ENCODE data around the gene CAV2. TPM values are rescaled to one million over a fixed set of nuclear protein-coding genes. Genes with fewer than 3 reads are reported as not detected.

Gene CAV2
- total RNA-seq, 1 experiment from 2014 or later: 76.6 TPM

GRCh38 chr7:116548506-116548905 lies 49.0 kb downstream of the CAV2 start:
- ATAC-seq: no peak
- Histone ChIP-seq H3K27ac (ENCODE audit: low read length) (no peak overlapping the region), H3K4me3 (ENCODE audit: low read length) (no peak overlapping the region), H2AFZ (ENCODE audit: low read length) (no peak overlapping the region), H3K4me2 (ENCODE audit: low read length) (no peak overlapping the region), H3K36me3 (ENCODE audit: low read depth, low read length) (peaks cover 80% of the 10 kb centered on the region), H3K9me2 (replicated peaks; ENCODE audit: low read length) (no peaks in the 10 kb centered on the region), H3K79me2 (ENCODE audit: low read length) (peaks cover 90% of the 10 kb centered on the region), H3K9me3 (ENCODE audit: low read length) (no peaks in the 10 kb centered on the region), H3F3A (ENCODE audit: low read length, unreplicated experiment) (no peaks in the 10 kb centered on the region), H4K20me1 (ENCODE audit: low read length) (no peaks in the 10 kb centered on the region), H3K9ac (ENCODE audit: low read length) (no peak overlapping the region), H3K4me1 (ENCODE audit: insufficient read depth, low read length) (peaks cover 15% of the 10 kb centered on the region), H3K27me3 (ENCODE audit: low read length) (no peaks in the 10 kb centered on the region)
- intact Hi-C loops (cut with micrococcal nuclease): no loop called here
- CTCF ChIA-PET: no interaction called here
- POLR2A ChIA-PET (ENCODE audit: unreplicated experiment): no interaction called here
- no TSS peak for BruUV-seq (replicated peaks)
- TF ChIP-seq EZH2phosphoT487 (IDR thresholded peaks at IDR 0.05; ENCODE audit: borderline replicate concordance, low read length): no peak
- no peak for TF ChIP-seq CTCF (conservative IDR thresholded peaks at IDR 0.05; ENCODE audit: low read depth, low read length)
- TF ChIP-seq EZH2 (IDR thresholded peaks at IDR 0.05; ENCODE audit: low read length, unreplicated experiment): no peak
- no peak for DNase-seq

GRCh38 chr7:116549370-116549769 lies 49.8 kb downstream of the CAV2 start:
- Histone ChIP-seq H3K9me3 (ENCODE audit: low read length) (no peaks in the 10 kb centered on the region), H3K27ac (ENCODE audit: low read length) (no peak overlapping the region), H3K4me1 (ENCODE audit: insufficient read depth, low read length) (peaks cover 10% of the 10 kb centered on the region; the same call in 1 of the 2 replicates), H4K20me1 (ENCODE audit: low read length) (no peaks in the 10 kb centered on the region), H3F3A (ENCODE audit: low read length, unreplicated experiment) (no peaks in the 10 kb centered on the region), H3K79me2 (ENCODE audit: low read length) (peaks cover 89% of the 10 kb centered on the region), H3K36me3 (ENCODE audit: low read depth, low read length) (peaks cover 81% of the 10 kb centered on the region), H3K9ac (ENCODE audit: low read length) (no peak overlapping the region), H2AFZ (ENCODE audit: low read length) (no peak overlapping the region), H3K27me3 (ENCODE audit: low read length) (no peaks in the 10 kb centered on the region), H3K9me2 (replicated peaks; ENCODE audit: low read length) (no peaks in the 10 kb centered on the region), H3K4me2 (ENCODE audit: low read length) (no peak overlapping the region), H3K4me3 (ENCODE audit: low read length) (no peak overlapping the region)
- no peak for ATAC-seq
- TF ChIP-seq EZH2phosphoT487 (IDR thresholded peaks at IDR 0.05; ENCODE audit: borderline replicate concordance, low read length) (no peak), CTCF (conservative IDR thresholded peaks at IDR 0.05; ENCODE audit: low read depth, low read length) (no peak), EZH2 (IDR thresholded peaks at IDR 0.05; ENCODE audit: low read length, unreplicated experiment) (no peak)
- intact Hi-C loops (cut with micrococcal nuclease): no loop called here
- CTCF ChIA-PET: no interaction called here
- POLR2A ChIA-PET (ENCODE audit: unreplicated experiment): no interaction called here
- no peak for DNase-seq
- no TSS peak for BruUV-seq (replicated peaks)

- Histone ChIP-seq H3K36me3 (ENCODE audit: low read depth, low read length) (peaks cover 72% of the 10 kb centered on the region), H2AFZ (ENCODE audit: low read length) (no peak overlapping the region), H3F3A (ENCODE audit: low read length, unreplicated experiment) (no peaks in the 10 kb centered on the region), H4K20me1 (ENCODE audit: low read length) (no peaks in the 10 kb centered on the region), H3K9me3 (ENCODE audit: low read length) (no peaks in the 10 kb centered on the region), H3K4me2 (ENCODE audit: low read length) (no peak overlapping the region), H3K9ac (ENCODE audit: low read length) (no peak overlapping the region), H3K27me3 (ENCODE audit: low read length) (no peaks in the 10 kb centered on the region), H3K27ac (ENCODE audit: low read length) (no peak overlapping the region), H3K79me2 (ENCODE audit: low read length) (peaks cover 77% of the 10 kb centered on the region), H3K4me3 (ENCODE audit: low read length) (no peak overlapping the region), H3K4me1 (ENCODE audit: insufficient read depth, low read length) (peaks cover 10% of the 10 kb centered on the region; the same call in 1 of the 2 replicates), H3K9me2 (replicated peaks; ENCODE audit: low read length) (no peaks in the 10 kb centered on the region)
- no peak for ATAC-seq
- ChIA-PET POLR2A (ENCODE audit: unreplicated experiment) (no interaction called here), CTCF (no interaction called here)
- intact Hi-C loops (cut with micrococcal nuclease): no loop called here
- TF ChIP-seq CTCF (conservative IDR thresholded peaks at IDR 0.05; ENCODE audit: low read depth, low read length) (no peak), EZH2phosphoT487 (IDR thresholded peaks at IDR 0.05; ENCODE audit: borderline replicate concordance, low read length) (no peak), EZH2 (IDR thresholded peaks at IDR 0.05; ENCODE audit: low read length, unreplicated experiment) (no peak)
- no peak for DNase-seq
- BruUV-seq (replicated peaks): no TSS peak
Measured at GRCh38 chr7:116551692-116552091, 52.2 kb downstream of the CAV2 start.

All from PC-3 (cell line).